Right lobe of liver (tissue), 4 donors: Measurements from ENCODE around the gene FANCE.

Experiments used
- CTCF ChIP-seq, 4 donors: fragments of 200-600 bp in 3 of 4; fragments of 450-650 bp in 1 of 4; IDR thresholded peaks; one replicate each; pipeline versions ENCODE4 v1.5.1 to v1.8.0; 2016 to 2022; ENCODE audit warnings: antibody characterized with exemption in 4 of 4, mild to moderate bottlenecking in 2 of 4
- POLR2A ChIP-seq: fragments of 450-650 bp; IDR thresholded peaks from one replicate; pipeline ENCODE4 v1.6.1; 2017; ENCODE audit warnings: antibody characterized with exemption, mild to moderate bottlenecking
- donor health status: DM: no; HTN: no; CAD: no.
- donor health status: DM: no; HTN: no; CAD: no.
- donor health status: DM: no; HTN: yes; CAD: no.

- TF ChIP-seq CTCF (IDR thresholded peaks at IDR 0.05), result no peak
- TF ChIP-seq POLR2A, result no peak
Observed at GRCh38 chr6:35474942-35475570, 22.9 kb downstream of the FANCE start.
